AG04449 (cell line): ENCODE measurements around the gene TNS3.

Source experiments
- CTCF ChIA-PET: fragments of 350-600 bp; formaldehyde crosslinking; extraction: SDS; loops from one replicate; lab custom pipeline; 2021; ENCODE audit warnings: antibody characterized with exemption; lab: Yijun Ruan, JAX
- POLR2A ChIA-PET: fragments of 400-600, 350-600 bp; formaldehyde crosslinking; extraction: SDS; loops from one replicate; lab custom pipeline; 2020; ENCODE audit warnings: antibody characterized with exemption, inconsistent platforms; lab: Yijun Ruan, JAX
- DNase-seq: peaks from one replicate; pipeline ENCODE4 v3.0.0-alpha.2; 2010; ENCODE audit warnings: low read depth, low spot score
- H3K4me3 ChIP-seq: 2 replicates; pipeline ENCODE4 v1.5.1; 2011; ENCODE audit warnings: low read depth, mild to moderate bottlenecking, control low read depth, low read length
- TF ChIP-seq, protein P1 (sequence below): IDR thresholded peaks from one replicate; pipeline ENCODE4 v1.5.1; 2011; ENCODE audit warnings: mild to moderate bottlenecking, moderate library complexity, low read length, control low read depth, inconsistent platforms; ENCODE audit not compliant: insufficient read depth; ENCODE audit errors: missing control alignments

TNS3 gene

DNA sequence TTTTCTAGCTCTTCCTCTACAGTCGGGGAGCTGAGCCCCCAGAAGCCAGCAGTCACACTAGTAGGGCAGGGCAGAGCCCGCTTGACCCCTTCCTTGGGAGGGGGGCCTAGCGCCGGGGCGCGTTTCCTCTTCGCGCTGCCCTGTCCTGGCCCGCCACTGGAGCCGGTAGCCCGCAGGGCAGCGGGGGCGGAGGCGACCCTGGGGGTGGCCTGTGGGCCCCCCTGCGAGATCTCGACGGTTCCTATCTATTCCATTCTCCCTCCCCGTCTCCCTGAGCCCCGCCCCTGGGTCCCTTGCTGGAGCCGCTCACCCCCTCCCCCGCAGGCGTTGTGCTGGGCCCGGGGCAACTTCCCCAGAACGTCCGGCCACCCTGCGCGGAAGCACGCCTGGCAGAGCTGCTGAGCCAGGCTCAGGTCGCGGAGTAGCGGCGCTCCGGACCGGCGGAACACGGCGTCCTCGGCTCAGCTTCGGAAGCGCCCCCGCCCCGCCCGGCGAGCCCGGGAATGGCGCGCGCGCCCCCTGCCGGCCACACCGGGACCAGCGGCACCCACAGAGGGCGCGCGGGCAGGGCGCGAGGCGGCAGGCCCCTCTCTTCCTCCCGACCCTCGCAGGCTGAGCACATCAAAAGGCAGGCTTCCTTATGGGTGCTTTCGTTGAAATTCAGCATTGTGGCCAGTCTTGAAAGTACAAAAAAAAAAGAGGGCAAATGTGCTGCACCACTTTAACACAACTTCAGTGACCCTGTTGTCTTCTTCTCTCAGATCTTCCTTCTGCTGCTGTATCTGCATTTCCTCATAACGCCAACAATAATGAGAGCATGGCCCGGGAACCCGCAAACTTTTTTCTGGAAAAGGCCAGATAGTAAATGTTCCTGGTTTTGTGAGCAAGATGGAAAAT lies 327.6 kb downstream of the TNS3 start:
- H3K4me3 ChIP-seq, result peak overlapping the region; percentile 66
- TF ChIP-seq, protein P1, sequence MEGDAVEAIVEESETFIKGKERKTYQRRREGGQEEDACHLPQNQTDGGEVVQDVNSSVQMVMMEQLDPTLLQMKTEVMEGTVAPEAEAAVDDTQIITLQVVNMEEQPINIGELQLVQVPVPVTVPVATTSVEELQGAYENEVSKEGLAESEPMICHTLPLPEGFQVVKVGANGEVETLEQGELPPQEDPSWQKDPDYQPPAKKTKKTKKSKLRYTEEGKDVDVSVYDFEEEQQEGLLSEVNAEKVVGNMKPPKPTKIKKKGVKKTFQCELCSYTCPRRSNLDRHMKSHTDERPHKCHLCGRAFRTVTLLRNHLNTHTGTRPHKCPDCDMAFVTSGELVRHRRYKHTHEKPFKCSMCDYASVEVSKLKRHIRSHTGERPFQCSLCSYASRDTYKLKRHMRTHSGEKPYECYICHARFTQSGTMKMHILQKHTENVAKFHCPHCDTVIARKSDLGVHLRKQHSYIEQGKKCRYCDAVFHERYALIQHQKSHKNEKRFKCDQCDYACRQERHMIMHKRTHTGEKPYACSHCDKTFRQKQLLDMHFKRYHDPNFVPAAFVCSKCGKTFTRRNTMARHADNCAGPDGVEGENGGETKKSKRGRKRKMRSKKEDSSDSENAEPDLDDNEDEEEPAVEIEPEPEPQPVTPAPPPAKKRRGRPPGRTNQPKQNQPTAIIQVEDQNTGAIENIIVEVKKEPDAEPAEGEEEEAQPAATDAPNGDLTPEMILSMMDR, result peak; percentile 75
- ChIA-PET CTCF (interaction anchor here (0.5 to 8.7 kb wide), 36 partner anchors 9 to 1364 kb away, joined by 3 to 119 read pairs (median 4); no protein-coding TSS in a partner anchor), POLR2A (no interaction called here)
- no peak for DNase-seq

DNA sequence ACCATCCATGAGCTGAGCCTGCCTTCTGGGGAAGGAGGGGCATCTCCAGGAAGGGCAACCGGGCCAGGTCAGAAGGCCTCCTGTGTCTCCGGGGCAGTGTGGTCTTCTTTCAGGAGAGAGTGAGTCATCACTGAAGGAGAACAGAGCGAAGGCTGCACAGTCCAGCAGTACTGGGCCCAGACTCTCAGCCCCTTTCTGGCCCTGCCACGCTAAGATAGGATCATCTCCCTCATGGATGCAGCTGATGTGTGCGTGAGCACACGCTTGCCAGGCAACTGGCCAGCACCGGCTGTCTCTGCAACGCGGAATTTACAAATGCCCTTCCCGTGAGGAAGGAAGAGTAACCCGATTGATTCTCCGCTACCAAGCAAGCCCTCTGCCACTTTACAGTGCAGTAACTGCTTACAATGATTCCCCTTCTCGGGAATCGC lies 328.2 kb downstream of the TNS3 start:
- TF ChIP-seq, protein P1, result no peak
- no peak for DNase-seq
- ChIA-PET CTCF (interaction anchor here (0.5 to 8.7 kb wide), 36 partner anchors 8 to 1364 kb away, joined by 3 to 119 read pairs (median 4); no protein-coding TSS in a partner anchor), POLR2A (no interaction called here)
- peak overlapping the region; percentile 66 for H3K4me3 ChIP-seq

DNA sequence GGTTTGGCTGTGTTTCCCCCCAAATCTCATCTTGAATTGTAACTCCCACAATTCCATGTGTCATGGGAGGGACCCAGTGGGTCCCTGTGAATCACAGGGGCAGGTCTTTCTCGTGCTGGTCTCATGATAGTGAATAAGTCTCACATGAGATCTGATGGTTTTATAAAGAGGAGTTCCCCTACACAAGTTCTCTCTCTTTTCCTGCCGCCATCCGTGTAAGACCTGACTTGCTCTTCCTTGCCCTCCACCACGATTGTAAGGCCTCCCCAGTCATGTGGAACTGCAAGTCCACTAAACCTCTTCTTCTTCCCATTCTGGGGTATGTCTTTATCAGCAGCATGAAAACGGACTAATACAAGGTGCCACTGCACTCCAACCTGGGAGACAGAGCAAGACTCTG lies 329.2 kb downstream of the TNS3 start:
- CTCF ChIA-PET, result interaction anchor here (1.7 to 8.7 kb wide), 3 partner anchors 14 to 1360 kb away, joined by 4 to 119 read pairs (median 8); no protein-coding TSS in a partner anchor

DNA sequence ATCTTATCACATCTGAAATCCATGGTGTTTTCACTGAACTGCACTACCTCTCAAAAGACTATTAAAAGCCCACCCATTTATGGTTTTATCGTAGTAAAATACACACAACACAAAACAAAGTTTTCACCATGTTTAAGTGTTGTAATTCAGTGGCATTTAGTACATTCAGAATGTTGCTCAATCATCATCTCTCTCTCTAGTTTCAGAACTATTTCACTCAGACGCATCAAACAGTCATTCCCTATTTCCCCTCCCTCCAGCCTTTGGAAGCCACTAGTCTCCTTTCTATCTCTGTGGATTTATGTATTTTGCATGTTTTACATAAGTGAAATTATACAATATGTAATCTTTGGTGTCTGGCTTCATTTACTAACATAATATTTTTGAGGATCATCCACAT lies 332.6 kb downstream of the TNS3 start:
- ChIA-PET CTCF (interaction anchor here (0.8 to 1.3 kb wide), 2 partner anchors 9 to 10 kb away, joined by 4 read pairs; no protein-coding TSS in a partner anchor), POLR2A (no interaction called here)
- TF ChIP-seq, protein P1, result no peak
- no peak overlapping the region for H3K4me3 ChIP-seq
- no peak for DNase-seq

More for the DNA sequence above, 329.2 kb downstream of the TNS3 start:
- POLR2A ChIA-PET, result no interaction called here
- no peak for DNase-seq
- TF ChIP-seq, protein P1, result no peak
- no peak overlapping the region for H3K4me3 ChIP-seq

DNA sequence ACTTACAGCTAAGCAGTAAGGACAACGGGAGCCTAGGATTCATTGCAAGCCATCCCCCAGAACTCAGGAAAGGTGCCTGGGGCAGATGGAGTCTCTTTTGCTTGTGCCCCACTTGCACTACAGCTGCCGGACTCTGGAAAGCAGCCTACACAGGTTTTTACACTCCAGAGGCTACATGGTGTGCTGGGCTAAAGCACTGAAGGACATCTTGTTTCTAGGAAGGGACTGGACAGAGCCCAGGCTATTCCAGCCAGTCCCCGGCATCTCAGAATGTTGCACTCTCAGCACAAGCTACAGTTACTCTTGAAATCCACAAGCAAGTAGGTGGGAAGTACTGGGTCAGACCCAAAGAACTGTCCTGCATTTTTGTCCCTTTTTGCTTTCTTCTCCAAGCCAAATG lies 333.1 kb downstream of the TNS3 start:
- no peak overlapping the region for H3K4me3 ChIP-seq
- no peak for DNase-seq
- TF ChIP-seq, protein P1, result no peak
- POLR2A ChIA-PET, result no interaction called here
- CTCF ChIA-PET, result no interaction called here

DNA sequence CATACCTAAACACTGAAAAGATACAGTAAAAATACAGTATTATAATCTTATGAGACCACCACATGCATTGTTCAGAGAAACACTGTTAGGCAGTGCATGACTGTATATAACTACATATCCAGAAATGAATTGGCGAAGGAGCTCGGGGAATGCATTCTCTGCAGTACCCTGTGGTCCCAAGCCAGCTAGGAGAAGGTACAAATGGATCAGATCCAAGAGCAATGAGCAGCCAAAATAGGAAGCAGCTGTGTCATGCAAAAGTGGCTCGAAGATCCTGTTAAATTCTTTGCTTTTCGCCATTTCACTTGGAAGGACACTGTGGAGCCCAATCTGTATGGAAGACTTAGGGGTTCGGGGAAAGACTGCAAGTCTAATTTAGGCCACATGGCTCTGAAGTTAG lies 334.8 kb downstream of the TNS3 start:
- ChIA-PET POLR2A (no interaction called here), CTCF (interaction anchor here (0.6 kb wide), 1 partner anchor 19 kb away, joined by 3 read pairs; no protein-coding TSS in a partner anchor)
- TF ChIP-seq, protein P1, result no peak

More for the DNA sequence above, 334.8 kb downstream of the TNS3 start:
- no peak overlapping the region for H3K4me3 ChIP-seq
- DNase-seq, result no peak
